OCI-LY1 (cell line): ENCODE measurements around the gene PTH2R.

Source experiments
- H2AFZ ChIP-seq: fragments of 200-600 bp; sonication (generic), shearing (Covaris generic); 2 replicates; pipeline ENCODE4 v1.6.0; 2014; ENCODE audit warnings: antibody characterized with exemption, mild to moderate bottlenecking, low read length
- H3F3A ChIP-seq: fragments of 200-600 bp; sonication (generic), shearing (Covaris generic); 2 replicates; pipeline ENCODE4 v1.6.0; 2014; ENCODE audit warnings: mild to moderate bottlenecking, antibody characterized with exemption, low read length, moderate library complexity; ENCODE audit not compliant: insufficient read depth
- H3K27ac ChIP-seq: fragments of 200-600 bp; sonication (generic); 2 replicates; pipeline ENCODE4 v1.5.1; 2014; ENCODE audit warnings: low read length, mixed run types, mild to moderate bottlenecking, low read depth; ENCODE audit not compliant: poor library complexity, severe bottlenecking
- H3K27me3 ChIP-seq: fragments of 200-600 bp; sonication (generic); 2 replicates; pipeline ENCODE4 v1.6.0; 2014; ENCODE audit warnings: antibody characterized with exemption, mild to moderate bottlenecking, low read length, moderate library complexity; ENCODE audit not compliant: insufficient read depth
- H3K36me3 ChIP-seq: fragments of 200-600 bp; sonication (generic); 2 replicates; pipeline ENCODE4 v1.6.1; 2014; ENCODE audit warnings: mild to moderate bottlenecking, antibody characterized with exemption, low read length, moderate library complexity, mixed read lengths; ENCODE audit not compliant: insufficient read depth
- H3K4me1 ChIP-seq: fragments of 200-600 bp; sonication (generic); 2 replicates; pipeline ENCODE4 v1.5.1; 2014; ENCODE audit warnings: mild to moderate bottlenecking, low read length, moderate library complexity; ENCODE audit not compliant: insufficient read depth, severe bottlenecking
- H3K4me2 ChIP-seq: fragments of 200-600 bp; sonication (generic), shearing (Covaris generic); 2 replicates; pipeline ENCODE4 v1.6.1; 2014; ENCODE audit warnings: low read length
- H3K4me3 ChIP-seq: fragments of 200-600 bp; sonication (generic); 2 replicates; pipeline ENCODE4 v1.5.1; 2014; ENCODE audit warnings: low read length, low read depth, mild to moderate bottlenecking, mixed read lengths; ENCODE audit not compliant: poor library complexity, severe bottlenecking
- H3K79me2 ChIP-seq: fragments of 200-600 bp; shearing (Covaris generic); 2 replicates; pipeline ENCODE4 v1.6.1; 2016; ENCODE audit warnings: mixed run types, low read length, mixed read lengths; ENCODE audit not compliant: insufficient read depth
- H3K9ac ChIP-seq: fragments of 200-600 bp; sonication (generic), shearing (Covaris generic); 2 replicates; pipeline ENCODE4 v1.6.1; 2014; ENCODE audit warnings: mild to moderate bottlenecking, low read length, mixed read lengths
- H3K9me2 ChIP-seq: fragments of 200-600 bp; sonication (generic), shearing (Covaris generic); 2 replicates; pipeline ENCODE4 v1.6.1; 2014; ENCODE audit warnings: low read depth, mild to moderate bottlenecking, low read length, mixed read lengths
- H3K9me3 ChIP-seq: fragments of 200-600 bp; shearing (Covaris generic); 2 replicates; pipeline ENCODE4 v1.6.1; 2014; ENCODE audit warnings: low read length, mixed read lengths
- H4K20me1 ChIP-seq: fragments of 200-600 bp; sonication (generic), shearing (Covaris generic); 2 replicates; pipeline ENCODE4 v1.6.0; 2016; ENCODE audit warnings: mild to moderate bottlenecking, low read length; ENCODE audit not compliant: insufficient read depth
- CTCF ChIP-seq: fragments of 200-600 bp; sonication (generic), shearing (Covaris generic); IDR thresholded peaks from 2 replicates; pipeline ENCODE4 v1.5.1; 2017; ENCODE audit warnings: mild to moderate bottlenecking, antibody characterized with exemption, low read length, moderate library complexity, mixed read lengths
- EZH2 ChIP-seq: fragments of 200-600 bp; sonication (generic), shearing (Covaris generic); IDR thresholded peaks from 2 replicates; pipeline ENCODE4 v1.8.0; 2017; ENCODE audit warnings: borderline replicate concordance, mixed run types, mild to moderate bottlenecking, antibody characterized with exemption, low read length, moderate library complexity, mixed read lengths

PTH2R gene

GRCh38 chr2:208466920-208467298, 60.3 kb downstream of the PTH2R start:
- H3F3A ChIP-seq = no peaks in the 10 kb centered on the region
- no peaks in the 10 kb centered on the region for H3K27me3 ChIP-seq
- no peak overlapping the region for H2AFZ ChIP-seq
- no peaks in the 10 kb centered on the region for H3K36me3 ChIP-seq
- H3K9me2 ChIP-seq = no peaks in the 10 kb centered on the region
- H3K4me3 ChIP-seq = no peak overlapping the region
- no peaks in the 10 kb centered on the region for H3K9me3 ChIP-seq
- H4K20me1 ChIP-seq = no peaks in the 10 kb centered on the region
- TF ChIP-seq CTCF = no peak
- no peak for TF ChIP-seq EZH2
- no peak overlapping the region for H3K9ac ChIP-seq
- no peaks in the 10 kb centered on the region for H3K79me2 ChIP-seq
- no peak overlapping the region for H3K4me2 ChIP-seq
- no peak overlapping the region for H3K27ac ChIP-seq
- no peaks in the 10 kb centered on the region for H3K4me1 ChIP-seq

GRCh38 chr2:208467564-208467963, 61.0 kb downstream of the PTH2R start:
- Histone ChIP-seq H3K9me2 (no peaks in the 10 kb centered on the region), H3K27ac (no peak overlapping the region), H3K4me1 (no peaks in the 10 kb centered on the region), H3K4me2 (no peak overlapping the region), H3K79me2 (no peaks in the 10 kb centered on the region), H3F3A (no peaks in the 10 kb centered on the region), H3K36me3 (no peaks in the 10 kb centered on the region), H3K9me3 (no peaks in the 10 kb centered on the region), H3K4me3 (no peak overlapping the region), H4K20me1 (no peaks in the 10 kb centered on the region), H3K27me3 (no peaks in the 10 kb centered on the region), H2AFZ (no peak overlapping the region), H3K9ac (no peak overlapping the region)
- TF ChIP-seq EZH2 = no peak
- no peak for TF ChIP-seq CTCF

GRCh38 chr2:208477741-208478140, 71.1 kb downstream of the PTH2R start:
- Histone ChIP-seq H3K9me2 (no peaks in the 10 kb centered on the region), H3K4me3 (no peak overlapping the region)

More at GRCh38 chr2:208477741-208478140, 71.1 kb downstream of the PTH2R start:
- Histone ChIP-seq H3K27me3 (no peaks in the 10 kb centered on the region), H3K79me2 (no peaks in the 10 kb centered on the region), H4K20me1 (no peaks in the 10 kb centered on the region), H3K27ac (no peak overlapping the region), H3K9me3 (no peaks in the 10 kb centered on the region), H2AFZ (no peak overlapping the region), H3K4me2 (no peak overlapping the region), H3F3A (no peaks in the 10 kb centered on the region), H3K36me3 (no peaks in the 10 kb centered on the region), H3K4me1 (no peaks in the 10 kb centered on the region), H3K9ac (no peak overlapping the region)
- TF ChIP-seq EZH2 = no peak
- TF ChIP-seq CTCF = no peak
